Activated CD4-positive, alpha-beta T cell treated with anti-CD3 and anti-CD28 coated beads, Interleukin-2, Interleukin-4, amounts not matched to agents 100 ng/mL and 50 ng/mL, durations not matched to agents 16 hours and 8 hours (primary cell): ENCODE measurements around the gene CA9.

Experiments
- DNase-seq: peaks from one replicate; pipeline ENCODE4 v3.0.0-alpha.2; 2020; ENCODE audit warnings: low spot score

The CA9 gene

GRCh38 chr9:35717132-35717870 is 43.6 kb downstream of the CA9 start:
- no peak for DNase-seq

- no peak for DNase-seq
Observed at GRCh38 chr9:35718721-35719511, 45.2 kb downstream of the CA9 start.

GRCh38 chr9:35719546-35719945 is 45.8 kb downstream of the CA9 start:
- no peak for DNase-seq

- no peak for DNase-seq
Observed at GRCh38 chr9:35723426-35723825, 49.7 kb downstream of the CA9 start.

- no peak for DNase-seq
Observed at GRCh38 chr9:35723908-35724307, 50.2 kb downstream of the CA9 start.

- no peak for DNase-seq
Observed at GRCh38 chr9:35725362-35725761, 51.6 kb downstream of the CA9 start.

- DNase-seq, result no peak
Observed at GRCh38 chr9:35726931-35727330, 53.2 kb downstream of the CA9 start.

GRCh38 chr9:35727676-35728040 is 53.9 kb downstream of the CA9 start:
- no peak for DNase-seq

- peak; percentile 75 for DNase-seq
Observed at GRCh38 chr9:35728041-35728971, 54.6 kb downstream of the CA9 start.

GRCh38 chr9:35729101-35729500 is 55.4 kb downstream of the CA9 start:
- DNase-seq, result no peak

GRCh38 chr9:35729700-35730485 is 56.2 kb downstream of the CA9 start:
- peak; percentile 60 for DNase-seq

GRCh38 chr9:35730486-35730854 is 56.7 kb downstream of the CA9 start:
- DNase-seq, result no peak
